GM18508 (cell line): ENCODE data around the gene PARP9.
A peak's percentile ranks its signal among the peaks of the same experiment; 100 is the strongest.
"Not testable (repeated sequence)": the region's sequence is repeated elsewhere in the genome, so short reads cannot be mapped to it uniquely, and the experiment has no call there.

ENCODE experiments used
- ATAC-seq: cut with Tn5 transposase; IDR thresholded peaks from one replicate; pipeline ENCODE4 v1.9.1; 2021; ENCODE audit warnings: moderate number of reproducible peaks; ENCODE audit not compliant: insufficient read depth, unreplicated experiment

PARP9 gene

DNA sequence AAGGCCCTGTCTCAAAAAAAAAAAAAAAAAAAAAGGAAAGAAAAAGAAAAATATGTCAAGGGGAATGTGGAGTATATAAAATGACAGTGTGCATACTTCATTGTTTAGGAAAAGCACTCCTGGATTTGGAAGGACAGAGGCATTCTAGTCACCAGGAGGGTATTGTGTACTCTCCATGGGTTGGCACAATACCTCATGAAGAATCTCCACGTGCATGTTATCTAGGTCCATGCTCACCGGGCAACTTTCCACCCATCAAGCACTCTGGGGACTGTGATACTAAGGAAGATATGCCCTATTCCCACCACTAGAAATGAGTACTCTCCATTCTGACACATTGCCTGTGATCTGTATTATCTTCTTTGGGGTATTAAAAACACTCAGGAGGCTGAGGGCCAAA lies 33.9 kb downstream of the PARP9 start:
- no peak for ATAC-seq

DNA sequence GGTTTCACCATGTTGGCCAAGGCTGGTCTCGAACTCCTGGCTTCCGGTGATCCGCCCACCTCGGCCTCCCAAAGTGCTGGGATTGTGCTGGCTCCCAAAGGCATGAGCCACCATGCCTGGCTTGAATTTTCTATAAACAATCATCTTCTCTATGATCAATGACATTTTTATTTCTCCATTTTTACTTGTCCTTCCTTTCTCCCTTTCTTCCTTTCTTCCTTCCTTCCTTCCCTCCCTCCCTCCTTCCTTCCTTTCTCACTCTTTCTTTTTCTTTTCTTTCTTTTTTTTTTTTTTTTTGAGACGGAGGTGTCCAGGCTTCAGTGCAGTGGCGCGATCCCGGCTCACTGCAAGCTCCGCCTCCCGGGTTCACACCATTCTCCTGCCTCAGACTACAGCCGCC lies 40.8 kb downstream of the PARP9 start:
- no peak for ATAC-seq

DNA sequence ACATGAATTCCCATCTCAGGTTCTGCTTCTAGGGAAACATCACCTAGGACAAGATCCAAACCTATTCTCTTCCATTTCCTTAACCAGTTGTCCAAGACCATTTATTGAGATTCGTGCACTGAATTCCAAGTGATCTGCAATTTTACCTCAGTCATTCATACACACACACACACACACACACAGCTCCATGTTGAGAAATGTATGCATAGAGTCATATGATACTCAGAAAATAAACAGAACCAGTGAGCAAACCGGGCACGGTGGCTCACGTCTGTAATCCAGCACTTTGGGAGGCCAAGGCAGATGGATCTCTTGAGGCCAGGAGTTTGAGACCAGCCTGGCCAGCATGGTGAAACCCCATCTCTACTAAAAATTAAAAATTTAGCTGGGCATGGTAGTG lies 43.2 kb downstream of the PARP9 start:
- no peak for ATAC-seq

DNA sequence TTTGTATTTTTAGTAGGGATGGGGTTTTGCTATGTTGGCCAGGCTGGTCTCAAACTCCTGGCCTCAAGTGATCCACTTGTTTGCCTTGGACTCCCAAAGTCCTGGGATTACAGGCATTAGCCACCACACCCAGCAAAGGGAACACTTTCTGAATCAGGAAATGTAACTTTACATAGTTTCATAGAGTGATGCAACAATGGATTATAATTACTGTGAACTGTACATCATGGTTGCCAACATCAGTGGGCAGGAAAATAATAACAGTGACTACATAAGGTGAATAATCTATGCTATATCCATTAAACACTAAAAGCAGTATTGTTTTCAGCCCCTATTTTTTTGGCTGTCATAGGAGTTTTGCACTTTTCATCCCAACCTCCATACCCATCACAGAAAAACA lies 44.4 kb downstream of the PARP9 start:
- no peak for ATAC-seq

DNA sequence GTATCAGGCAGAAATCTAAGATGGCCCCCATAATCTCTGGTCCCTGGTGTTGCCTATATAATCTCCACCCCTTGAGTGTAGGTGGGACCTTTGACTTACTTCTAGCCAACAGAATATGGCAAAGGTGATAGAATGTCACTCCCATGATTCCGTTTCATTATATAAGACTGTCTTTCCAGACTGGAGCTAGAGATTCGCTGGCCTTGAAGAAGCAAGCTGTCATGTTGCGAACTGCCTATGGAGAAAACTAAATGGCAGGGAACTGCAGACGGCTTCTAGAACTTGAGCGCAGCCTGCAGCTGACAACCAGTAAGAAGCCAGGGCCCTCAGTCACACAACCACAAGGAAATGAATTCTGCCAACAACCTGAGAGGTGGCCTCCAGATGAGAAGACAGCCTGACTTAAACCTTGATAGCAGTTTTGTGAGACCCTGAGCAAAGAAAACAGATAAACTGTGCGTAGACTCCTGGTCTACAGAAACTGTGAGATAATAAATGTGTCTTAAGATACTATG lies 47.2 kb downstream of the PARP9 start:
- ATAC-seq = no peak

DNA sequence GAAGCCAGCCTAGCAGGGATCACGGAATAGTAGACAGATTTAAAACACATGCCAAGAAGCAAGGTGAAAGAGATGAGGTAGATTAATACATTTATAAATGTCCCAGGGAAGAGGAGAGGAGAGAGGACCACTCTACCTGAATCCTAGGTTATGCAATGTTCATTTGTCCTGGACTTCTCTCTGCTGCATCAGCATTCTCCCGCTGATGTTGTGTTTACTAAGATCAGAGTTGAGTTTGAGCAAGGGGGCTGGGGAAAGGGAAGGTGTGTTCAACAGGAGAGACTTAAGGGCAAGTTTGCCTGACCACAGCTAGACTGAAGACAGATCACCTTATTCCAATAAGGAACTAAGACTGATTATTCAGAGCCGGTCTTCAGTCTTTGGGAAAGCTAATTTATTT lies 48.2 kb downstream of the PARP9 start:
- ATAC-seq = no peak

DNA sequence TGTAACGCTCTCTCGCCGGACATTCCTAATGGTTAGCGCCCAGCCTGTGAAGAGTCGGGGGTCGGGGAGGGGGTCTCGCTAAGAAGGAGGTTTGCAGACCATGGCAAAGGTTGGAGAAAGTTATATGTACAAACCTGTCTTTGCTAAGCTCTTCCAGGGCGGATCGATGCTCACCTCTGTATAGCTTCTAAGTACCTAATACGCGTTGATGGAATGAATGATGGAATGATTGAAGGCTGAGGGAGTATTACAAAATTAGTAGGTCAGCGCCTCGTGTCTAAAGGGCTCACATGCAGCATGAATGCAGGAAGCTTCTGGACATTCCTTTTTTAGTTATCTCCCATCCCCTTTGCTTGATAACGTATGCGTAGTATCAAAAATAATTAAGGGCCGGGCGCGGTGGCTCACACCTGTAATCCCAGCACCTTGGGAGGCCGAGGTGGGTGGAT lies 49.1 kb downstream of the PARP9 start:
- ATAC-seq = no peak

DNA sequence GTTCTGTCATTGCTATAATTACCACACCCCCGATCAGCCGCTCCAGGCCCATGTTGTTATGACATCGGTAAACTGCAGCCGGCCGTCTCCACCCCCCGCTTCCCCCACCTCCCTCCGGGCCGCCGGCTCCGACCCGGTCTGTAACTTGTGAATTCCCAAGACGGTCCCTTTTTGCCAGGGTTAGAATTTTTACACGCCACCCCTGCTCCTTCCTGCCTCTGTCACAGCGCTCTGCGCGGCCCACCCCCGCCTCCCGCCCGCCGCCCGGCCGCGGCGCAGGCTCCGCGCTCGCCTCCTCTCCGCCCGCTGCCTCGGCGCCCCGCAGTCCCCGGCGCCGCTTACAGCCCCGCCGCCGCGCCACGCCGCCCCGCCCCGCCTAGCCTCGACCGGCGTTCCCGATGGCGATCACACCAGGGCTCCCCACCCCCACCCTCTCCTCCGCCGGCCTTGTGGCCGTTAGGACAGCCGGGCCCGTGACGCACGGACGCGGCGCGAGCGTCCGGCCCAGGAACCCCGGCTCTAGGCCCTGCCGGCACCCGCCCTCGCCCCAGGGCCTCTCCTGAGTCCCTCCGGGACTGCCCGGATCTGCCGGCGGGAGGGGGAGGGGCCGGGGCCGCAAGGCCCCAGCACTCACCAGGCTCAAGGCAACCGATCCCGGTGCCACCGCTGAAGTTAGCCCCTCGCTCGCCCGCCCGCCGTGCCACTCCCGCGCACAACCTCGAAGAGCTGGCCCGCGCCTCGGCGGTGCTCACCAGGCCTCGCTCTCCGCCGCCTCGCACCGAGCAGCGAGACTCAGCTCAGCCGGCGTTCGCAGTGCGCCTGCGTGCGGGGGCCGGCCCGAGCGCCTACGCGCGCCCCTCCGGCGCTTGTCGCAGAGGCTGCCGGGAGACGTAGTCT lies 49.7 kb downstream of the PARP9 start, which contains the start of gene KPNA1:
Gene KPNA1, minus strand, starts transcription at position 817 of the 897 bp plus-strand sequence. CDS start 18,374 bp downstream, outside the sequence.
- peak; percentile 45 for ATAC-seq

DNA sequence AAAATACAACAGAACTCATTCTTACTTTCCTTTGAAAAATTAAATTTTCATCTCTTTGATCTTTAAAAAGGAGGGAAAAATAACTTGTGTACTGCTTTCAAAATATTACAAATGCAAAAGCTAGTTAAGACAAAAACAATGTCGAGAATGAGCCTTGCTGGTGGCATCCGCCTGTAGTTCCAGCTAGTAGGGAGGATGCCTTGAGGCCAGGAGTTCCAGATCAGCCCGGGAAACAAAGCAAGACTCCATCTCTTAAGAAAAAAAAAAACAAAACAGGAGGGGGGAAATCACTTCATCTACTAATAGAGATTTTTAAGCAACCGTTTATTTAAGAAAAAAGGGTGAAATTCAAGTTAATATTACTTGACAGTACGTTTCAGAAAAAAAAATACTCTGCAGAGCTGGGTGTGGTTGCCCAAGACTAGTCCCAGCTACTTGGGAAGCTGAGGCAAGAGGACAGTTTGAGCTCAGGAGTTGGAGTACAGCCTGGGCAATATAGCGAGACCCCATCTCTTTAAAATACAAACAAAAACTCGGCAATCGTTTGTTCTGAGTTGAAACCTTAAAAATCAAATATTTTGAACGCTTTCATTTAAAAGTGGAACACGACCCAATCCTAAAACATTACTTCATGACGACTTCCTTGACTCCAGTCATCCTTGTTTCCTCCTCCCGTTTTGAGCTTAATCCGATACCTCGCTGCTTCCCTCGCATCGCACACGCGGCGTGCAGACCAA lies 50.5 kb downstream of the PARP9 start:
- no peak for ATAC-seq

DNA sequence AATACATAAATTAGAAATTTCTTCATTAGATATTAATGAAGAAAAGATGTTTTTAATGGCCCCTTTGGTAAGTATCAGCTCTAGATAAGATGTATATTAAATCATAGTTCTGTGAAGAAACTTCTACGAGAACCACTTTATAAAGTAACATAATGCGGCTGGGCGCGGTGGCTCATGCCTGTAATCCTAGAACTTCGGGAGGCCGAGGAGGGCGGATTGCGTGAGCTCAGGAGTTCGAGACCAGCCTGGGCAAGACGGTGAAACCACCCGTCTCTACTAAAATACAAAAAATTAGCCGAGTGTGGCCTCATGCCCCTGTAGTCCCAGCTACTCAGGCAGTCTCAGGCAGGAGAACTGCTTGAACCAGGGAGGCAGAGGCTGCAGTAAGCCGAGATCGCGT lies 51.8 kb downstream of the PARP9 start:
- no peak for ATAC-seq

DNA sequence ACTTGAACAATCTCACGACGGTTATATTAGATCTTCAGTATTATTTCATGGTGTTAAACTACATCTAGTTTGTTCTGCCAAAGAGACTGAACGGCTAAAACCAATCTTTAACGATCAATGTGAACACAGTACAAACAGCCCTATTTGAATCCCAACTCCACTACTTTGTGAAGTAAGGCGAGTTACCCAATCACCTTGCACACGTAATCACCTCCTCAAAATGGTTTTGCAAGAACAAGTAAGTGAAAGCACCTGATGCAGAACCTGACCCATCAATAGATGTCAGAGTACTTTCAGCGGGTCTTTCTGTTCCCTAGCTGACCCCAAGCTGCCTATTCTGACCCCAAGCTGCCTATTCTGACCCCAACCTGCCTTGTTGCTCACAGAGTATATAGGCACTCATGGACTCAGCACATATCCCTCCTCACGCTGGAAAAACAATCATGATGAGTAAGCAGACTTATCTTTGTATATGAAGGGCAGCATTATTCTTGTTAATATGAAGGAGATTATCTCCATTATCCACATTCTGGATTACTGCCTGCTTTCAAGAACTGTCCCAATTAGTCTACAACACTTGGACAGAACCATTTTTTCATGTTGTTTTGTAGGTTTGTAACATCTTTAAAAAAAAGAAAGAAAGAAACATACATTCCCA lies 53.1 kb downstream of the PARP9 start:
- ATAC-seq = no peak

DNA sequence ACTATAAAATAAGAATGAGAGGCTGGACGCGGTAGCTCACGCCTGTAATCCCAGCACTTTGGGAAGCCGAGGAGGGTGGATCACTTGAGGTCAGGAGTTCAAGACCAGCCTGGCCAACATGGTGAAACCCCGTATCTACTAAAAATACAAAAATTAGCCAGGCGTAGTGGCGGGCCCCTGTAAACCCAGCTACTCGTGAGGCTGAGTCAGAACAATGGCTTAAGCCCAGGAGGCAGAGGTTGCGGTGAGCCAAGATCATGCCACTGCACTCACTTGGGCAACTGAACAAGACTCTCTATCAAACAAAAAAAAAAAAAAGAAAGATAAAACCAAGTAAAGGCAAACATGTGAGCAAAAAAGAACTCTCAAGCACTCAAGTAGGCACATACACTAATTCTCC lies 55.2 kb downstream of the PARP9 start:
- not testable (repeated sequence) for ATAC-seq

DNA sequence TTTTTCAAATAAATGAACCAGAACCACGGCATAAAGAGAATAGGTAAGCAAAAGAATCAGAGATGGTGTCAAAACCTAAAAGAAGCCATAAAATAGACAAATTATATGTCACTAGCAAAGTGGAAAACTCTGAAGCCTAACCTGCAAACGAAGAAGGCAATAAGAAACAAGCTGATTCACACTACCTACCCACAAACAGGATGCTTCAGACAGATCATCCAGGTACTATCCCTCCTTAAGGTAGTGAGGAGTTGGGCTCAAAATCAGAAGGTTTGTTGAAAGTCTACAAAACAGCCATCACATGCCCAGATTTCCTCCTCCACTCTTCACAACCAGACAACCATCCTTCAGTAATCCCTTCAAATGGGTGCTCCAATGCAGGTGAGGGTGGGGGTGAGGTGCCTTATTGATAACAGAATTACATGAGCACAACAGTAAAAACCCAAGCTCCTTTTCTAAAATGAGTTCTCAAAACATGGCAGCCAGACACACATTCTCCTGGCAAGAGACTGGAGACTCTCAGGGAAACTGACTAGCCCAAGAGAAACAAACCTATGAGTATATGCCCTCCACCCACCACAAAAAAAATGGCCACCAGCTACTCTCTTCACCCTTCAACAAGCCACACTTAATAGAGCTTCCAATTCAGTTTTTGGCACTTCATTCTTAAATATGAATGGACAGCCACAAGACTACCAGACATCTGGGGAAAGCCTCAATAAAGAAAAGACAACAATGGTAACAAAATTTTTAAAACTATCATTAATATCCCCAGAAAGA lies 55.8 kb downstream of the PARP9 start:
- no peak for ATAC-seq

DNA sequence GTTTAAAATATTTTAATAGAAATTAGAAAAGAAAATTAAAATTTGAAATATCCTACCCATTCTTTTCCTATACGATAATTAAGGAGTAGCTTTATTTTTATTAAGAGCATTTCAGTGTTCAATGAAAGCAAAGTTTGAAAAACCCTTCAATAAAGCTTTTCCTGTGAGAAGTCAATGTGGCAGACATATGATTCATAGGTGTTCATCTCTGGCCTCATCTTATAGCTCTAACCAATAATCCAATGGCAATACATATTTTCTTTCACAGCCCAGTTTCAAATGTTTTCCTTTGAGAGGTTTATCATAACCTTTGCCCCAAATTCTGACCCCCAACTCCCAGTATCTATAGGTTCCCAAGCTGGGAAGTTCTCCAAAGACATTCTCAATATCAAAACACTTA lies 57.6 kb downstream of the PARP9 start:
- ATAC-seq = no peak

DNA sequence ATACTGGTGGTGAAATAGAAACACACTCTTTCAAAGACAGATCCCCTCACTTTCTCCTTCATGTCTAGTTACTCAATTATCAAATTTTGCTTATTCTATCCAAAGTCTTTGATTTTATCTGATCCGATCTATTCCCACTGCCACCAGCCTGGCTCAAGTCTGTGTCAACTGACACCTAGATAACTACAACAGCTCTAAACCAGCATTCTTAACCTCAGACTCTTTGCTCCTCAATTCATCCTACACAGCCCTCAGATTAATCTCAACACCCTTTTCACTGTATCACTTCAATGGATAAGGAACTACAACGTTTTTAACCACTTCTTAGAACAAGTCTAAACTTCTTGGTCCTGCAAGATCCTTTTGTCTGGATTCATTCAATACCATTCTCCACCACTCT lies 58.4 kb downstream of the PARP9 start:
- ATAC-seq = no peak

DNA sequence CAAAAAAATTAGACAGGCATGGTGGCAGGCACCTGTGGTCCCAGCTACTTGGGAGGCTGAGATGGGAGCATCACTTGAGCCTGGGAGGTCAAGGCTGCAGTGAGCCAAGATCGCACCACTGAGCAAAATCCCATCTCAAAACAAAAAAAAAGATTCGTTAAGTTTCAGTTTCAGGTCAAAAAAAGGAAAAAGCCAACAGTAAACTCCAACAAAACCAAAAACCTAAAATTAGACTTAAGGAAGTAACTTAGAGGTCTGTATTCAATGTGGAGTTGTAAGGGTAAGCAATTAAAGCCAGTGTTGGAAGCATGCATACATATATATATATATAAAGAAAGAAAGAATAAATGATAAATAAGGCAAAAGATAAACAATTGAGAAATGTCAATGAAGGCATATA lies 61.2 kb downstream of the PARP9 start:
- ATAC-seq = no peak

DNA sequence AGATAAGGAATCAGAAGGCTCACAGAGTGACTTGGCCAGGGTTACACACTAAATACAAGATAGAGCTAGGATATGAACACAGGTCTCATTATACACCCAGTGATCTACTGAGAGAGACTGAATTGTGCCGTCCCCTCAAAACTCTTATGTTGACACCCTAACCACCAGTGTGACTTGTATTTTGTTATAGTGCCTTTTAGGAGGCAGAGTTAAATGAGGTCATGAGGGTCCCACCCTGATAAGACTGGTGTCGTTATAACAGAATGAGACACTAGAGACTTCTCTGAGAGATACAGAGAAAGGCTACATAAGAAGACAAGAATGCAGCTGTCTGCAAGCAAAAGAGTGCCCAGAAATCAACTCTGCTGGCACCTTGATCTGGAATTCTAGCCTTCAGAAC lies 62.0 kb downstream of the PARP9 start:
- no peak for ATAC-seq

DNA sequence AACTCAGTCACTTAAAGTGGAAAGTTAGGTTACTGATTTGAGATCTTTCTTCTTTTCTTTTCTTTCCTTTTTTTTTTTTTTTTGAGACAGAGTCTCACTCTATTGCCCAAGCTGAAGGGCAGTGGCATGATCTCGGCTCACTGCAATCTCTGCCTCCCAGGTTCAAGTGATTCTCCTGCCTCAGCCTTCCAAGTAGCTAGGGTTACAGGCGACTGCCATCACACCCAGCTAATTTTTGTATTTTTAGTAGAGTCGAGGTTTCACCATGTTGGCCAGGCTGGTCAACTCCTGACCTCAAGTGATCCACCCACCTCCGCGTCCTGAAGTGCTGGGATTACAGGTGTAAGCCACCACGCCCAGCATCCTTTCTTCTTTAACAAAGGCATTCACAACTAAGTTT lies 63.1 kb downstream of the PARP9 start:
- not testable (repeated sequence) for ATAC-seq

DNA sequence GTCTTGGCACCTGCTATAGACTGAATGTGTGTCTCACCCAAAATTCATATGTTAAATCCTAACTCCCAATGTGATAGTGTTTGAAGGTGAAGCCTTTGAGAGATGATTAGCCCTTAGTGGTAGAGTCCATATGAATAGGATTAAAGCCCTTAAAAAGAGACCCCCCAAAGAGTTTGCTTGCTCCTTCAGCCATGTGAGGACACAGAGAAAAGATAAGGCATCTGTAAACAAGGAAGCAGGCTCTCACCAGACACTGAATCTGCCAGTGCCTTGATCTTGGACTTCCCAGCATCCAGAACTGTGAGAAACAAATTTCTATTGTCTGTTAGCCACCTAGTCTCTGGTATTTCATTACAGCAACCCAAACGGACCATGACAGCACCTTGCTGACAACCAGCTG lies 65.9 kb downstream of the PARP9 start:
- no peak for ATAC-seq

DNA sequence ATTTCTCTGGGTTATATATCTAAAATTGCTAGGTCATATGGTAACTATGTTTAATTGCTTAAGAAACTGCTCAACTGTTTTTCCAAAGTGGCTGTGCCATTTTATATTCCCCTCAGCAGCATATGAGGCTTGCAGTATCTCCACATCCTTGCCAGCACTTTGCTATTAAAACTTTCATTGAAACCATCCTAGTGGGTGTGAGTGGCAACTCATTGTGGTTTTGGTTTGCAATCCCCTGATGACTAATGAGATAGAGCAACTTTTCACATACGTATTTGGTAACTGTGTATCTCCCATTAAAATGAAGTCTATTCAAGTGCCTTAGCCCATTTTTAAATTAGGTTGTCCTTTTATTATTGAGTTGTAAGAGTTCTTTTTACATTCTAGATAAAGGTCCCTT lies 66.7 kb downstream of the PARP9 start:
- ATAC-seq = peak; percentile 83
